ENCODE results near the gene ZFYVE16. TPM values are rescaled to one million over a fixed set of nuclear protein-coding genes. Genes with fewer than 3 reads are reported as not detected.

ZFYVE16 gene
- 10 to 100 TPM; 31.8 to 64.7 (median 45.2) TPM for total RNA-seq

DNA sequence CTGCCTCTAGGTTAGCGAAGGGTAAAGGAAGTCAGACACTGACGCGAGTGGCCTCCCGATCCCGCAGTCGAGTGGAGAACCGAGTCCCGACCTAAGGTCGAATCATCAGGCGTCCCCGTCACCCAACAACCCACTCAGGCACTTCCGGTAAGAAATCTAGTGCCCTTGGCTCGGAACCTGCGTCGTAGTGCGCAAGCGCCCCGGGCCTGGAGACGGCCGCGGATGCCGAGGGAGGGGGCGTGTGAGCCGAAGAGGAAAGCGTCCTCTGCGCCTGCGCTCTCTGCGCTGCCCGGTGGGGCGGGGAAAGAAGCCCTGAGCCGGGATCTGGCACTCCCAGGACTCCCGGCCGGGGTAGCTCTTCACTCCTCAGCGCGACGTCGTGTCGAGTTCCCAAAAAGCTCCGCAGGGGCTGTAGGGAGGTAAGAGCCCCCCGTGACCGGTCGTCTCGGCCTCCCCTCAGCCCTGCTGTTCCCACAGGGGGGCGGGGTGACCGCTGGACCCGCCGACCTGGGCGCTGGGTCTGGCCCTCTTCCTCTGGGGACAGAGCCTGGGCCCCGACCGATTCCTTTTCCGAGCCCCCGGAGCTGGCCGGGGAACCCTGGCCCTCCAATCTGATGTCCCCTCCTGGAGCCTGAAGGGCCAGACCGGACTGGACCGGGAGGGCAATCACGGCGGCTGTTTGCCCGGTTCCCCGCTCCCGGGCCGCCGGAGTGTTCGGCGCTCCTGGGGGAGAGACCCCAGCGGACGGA is at the start of gene ZFYVE16:
ZFYVE16 (plus strand) TSS at position 330 of the 749 bp plus-strand sequence. CDS start 26,084 bp downstream, outside the sequence.
- Histone ChIP-seq H3K4me1 (peaks cover 16 to 26% of the 10 kb centered on the region in 2 donors), H3K36me3 (no peaks in the 10 kb centered on the region), H3K27me3 (no peaks in the 10 kb centered on the region), H3K4me3 (replicated peaks in 1 of 3) (peak within 1 kb of the TSS; percentile 45 to 91 (median 51)), H3K9me3 (no peaks in the 10 kb centered on the region), H3K27ac (peak within 1 kb of the TSS; percentile 97 to 98 (median 98))
- intact Hi-C loops (cut with DNase I): loop anchor here (5.0 kb wide), 1 partner anchor 79 kb away; the partner anchor contains the start of gene FAM151B
- TF ChIP-seq POLR2A (IDR thresholded peaks at IDR 0.05): peak; percentile 79 to 94
- TF ChIP-seq, protein P1, sequence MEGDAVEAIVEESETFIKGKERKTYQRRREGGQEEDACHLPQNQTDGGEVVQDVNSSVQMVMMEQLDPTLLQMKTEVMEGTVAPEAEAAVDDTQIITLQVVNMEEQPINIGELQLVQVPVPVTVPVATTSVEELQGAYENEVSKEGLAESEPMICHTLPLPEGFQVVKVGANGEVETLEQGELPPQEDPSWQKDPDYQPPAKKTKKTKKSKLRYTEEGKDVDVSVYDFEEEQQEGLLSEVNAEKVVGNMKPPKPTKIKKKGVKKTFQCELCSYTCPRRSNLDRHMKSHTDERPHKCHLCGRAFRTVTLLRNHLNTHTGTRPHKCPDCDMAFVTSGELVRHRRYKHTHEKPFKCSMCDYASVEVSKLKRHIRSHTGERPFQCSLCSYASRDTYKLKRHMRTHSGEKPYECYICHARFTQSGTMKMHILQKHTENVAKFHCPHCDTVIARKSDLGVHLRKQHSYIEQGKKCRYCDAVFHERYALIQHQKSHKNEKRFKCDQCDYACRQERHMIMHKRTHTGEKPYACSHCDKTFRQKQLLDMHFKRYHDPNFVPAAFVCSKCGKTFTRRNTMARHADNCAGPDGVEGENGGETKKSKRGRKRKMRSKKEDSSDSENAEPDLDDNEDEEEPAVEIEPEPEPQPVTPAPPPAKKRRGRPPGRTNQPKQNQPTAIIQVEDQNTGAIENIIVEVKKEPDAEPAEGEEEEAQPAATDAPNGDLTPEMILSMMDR (IDR thresholded peaks at IDR 0.05): peak in 3 of 6 experiments; percentile 40 to 45 (median 42)
- WGBS, 2 donors: 0 to 1% methylated on average over 26 to 29 of the region's 66 CpGs
- peak; percentile 98 to 99 for DNase-seq

DNA sequence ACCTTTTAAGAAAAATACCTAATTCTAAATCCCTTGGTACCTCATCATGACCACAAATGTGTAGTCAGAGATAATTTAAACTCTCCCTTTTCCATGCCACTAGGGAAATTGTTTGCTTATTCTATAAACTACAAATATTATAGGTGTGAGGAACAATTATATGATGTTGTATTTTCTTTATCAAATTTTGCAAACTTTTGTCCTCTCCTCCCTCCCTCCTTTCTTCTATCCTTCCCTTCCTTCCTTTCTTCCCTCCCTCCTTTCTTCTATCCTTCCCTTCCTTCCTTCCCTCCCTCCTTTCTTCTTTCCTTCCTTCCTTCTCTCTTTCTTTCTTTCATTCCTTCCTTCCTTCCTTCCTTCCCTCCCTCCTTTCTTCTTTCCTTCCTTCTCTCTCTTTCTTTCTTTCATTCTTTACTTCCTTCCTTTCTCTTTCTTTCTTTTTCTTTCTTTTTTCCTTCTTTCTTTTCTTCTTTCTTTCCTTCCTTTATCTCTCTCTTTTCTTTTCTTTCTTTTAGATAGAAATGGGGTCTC is 46.9 kb upstream of the ZFYVE16 start:
- no peak for TF ChIP-seq POLR2A (IDR thresholded peaks at IDR 0.05)
- TF ChIP-seq, protein P1 (IDR thresholded peaks at IDR 0.05): no peak
- Histone ChIP-seq H3K27ac (no peak overlapping the region), H3K4me3 (replicated peaks in 1 of 3) (no peak overlapping the region), H3K4me1 (no peaks in the 10 kb centered on the region), H3K27me3 (no peaks in the 10 kb centered on the region), H3K9me3 (no peaks in the 10 kb centered on the region), H3K36me3 (no peaks in the 10 kb centered on the region)
- no peak for DNase-seq
- intact Hi-C loops (cut with DNase I): no loop called here

DNA sequence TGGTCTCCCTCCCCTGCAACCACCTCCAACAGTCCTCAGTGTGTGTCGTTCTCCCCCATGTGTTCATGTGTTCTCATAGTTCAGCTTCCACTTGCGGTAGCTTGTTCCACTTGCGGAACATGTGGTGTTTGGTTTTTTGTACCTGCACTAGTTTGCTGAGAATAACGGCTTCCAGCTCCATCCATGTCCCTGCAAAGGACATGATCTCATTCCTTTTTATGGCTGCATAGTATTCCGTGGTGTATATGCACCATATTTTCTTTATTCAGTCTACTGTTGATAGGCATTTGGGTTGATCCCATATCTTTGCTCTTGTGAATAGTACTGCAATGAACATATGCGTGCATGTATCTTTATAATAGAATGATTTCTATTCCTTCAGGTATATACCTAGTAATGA is 43.0 kb upstream of the ZFYVE16 start:
- Histone ChIP-seq H3K4me3 (replicated peaks in 1 of 3) (no peak overlapping the region), H3K27ac (no peak overlapping the region), H3K9me3 (no peaks in the 10 kb centered on the region), H3K4me1 (no peaks in the 10 kb centered on the region), H3K36me3 (no peaks in the 10 kb centered on the region), H3K27me3 (no peaks in the 10 kb centered on the region)
- WGBS, 2 donors: 90 to 97% methylated on average over 6 of the region's 6 CpGs
- intact Hi-C loops (cut with DNase I): no loop called here
- DNase-seq: no peak
- TF ChIP-seq, protein P1 (IDR thresholded peaks at IDR 0.05): no peak
- no peak for TF ChIP-seq POLR2A (IDR thresholded peaks at IDR 0.05)

DNA sequence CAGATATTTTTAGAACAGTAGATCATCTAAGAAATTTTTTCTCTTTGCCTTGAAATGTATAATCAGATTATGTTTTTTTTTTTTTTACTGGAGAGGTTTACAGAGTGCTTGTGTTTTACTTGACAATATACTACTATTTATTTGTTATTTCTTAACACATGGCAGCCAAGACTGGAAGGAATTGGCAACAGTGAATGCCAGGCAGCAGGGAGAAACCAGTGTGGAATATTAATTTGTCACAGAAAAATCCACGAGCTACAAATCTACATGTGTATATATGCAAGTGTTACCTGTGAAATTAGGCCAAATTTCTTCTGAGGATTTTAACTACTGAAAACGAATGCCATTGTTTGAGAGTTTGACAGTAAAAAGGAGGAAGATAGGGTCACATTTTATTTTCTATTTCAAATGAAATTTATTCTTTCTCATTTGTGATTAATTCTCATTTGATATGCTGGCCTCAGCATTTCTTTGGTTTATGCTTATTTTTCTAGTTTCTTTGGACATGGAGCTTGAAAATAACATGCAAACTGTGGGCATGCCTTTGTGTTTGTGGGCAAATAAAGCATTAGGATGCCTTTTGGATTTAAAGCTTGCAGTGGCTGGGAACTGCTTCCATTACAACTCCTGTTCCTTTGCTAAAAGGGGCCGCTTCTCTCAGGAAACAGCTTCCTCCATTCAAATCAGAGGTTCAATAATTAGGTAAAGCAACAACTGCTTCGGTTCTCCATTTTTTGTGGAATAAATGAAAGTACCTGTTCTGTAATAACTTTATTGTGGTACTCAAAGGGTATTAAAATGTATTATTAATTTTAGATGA is 39.0 kb upstream of the ZFYVE16 start:
- H3K4me1 ChIP-seq: no peaks in the 10 kb centered on the region
- WGBS, 2 donors: 79 to 84% methylated on average over 4 of the region's 4 CpGs
- no peak for DNase-seq
- no peaks in the 10 kb centered on the region for H3K36me3 ChIP-seq
- no peaks in the 10 kb centered on the region for H3K27me3 ChIP-seq
- H3K9me3 ChIP-seq: no peaks in the 10 kb centered on the region
- TF ChIP-seq, protein P1 (IDR thresholded peaks at IDR 0.05): no peak
- TF ChIP-seq POLR2A (IDR thresholded peaks at IDR 0.05): no peak
- H3K4me3 ChIP-seq (replicated peaks in 1 of 3): no peak overlapping the region
- H3K27ac ChIP-seq: no peak overlapping the region
- intact Hi-C loops (cut with DNase I): no loop called here

Measured in thyroid gland (tissue), 4 donors.